ENCODE results near the gene CPSF3. TPM values are rescaled to one million over a fixed set of nuclear protein-coding genes. Genes with fewer than 3 reads are reported as not detected.

CPSF3 gene
- total and polyA plus RNA-seq, 2 of the 13 experiments (the other 11 are each of a cell fraction or from before 2014, with no cell fraction given), result 19.8 to 93.0 TPM

DNA sequence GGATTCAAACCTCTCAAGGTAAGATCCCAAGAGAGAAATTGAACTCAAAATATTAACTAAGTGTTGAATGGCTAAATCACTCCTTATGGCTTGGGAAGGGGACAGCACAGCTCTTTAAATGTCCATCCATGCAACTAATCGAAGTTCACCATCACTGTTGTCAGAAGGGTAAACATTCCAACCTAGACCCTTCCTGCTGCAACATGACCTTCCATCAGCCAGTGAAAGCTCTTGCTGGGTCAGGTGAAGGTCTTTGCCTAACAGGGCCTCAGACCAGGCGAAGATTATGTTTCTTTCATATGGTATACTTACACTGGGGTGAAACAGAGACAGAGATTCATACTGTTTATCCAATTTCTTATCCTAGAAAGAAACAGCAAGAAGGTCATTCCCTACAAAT lies 67.3 kb downstream of the CPSF3 start:
- Histone ChIP-seq H2AFZ (ENCODE audit: low read length) (no peak overlapping the region), H3K9me3 (ENCODE audit: low read length) (no peaks in the 10 kb centered on the region), H4K20me1 (ENCODE audit: insufficient read depth, low read length) (no peaks in the 10 kb centered on the region), H3K27ac (ENCODE audit: extremely low read length, insufficient read depth, low read length) (peak overlapping the region; percentile 39), H3K36me3 (replicated peaks in 1 of 2; ENCODE audit: control insufficient read depth in 1 of 2, insufficient read depth in 2 of 2, low read length in 2 of 2) (peaks cover 25 to 81% of the 10 kb centered on the region in 2 experiments), H3K9ac (ENCODE audit: insufficient read depth, low read depth, low read length) (no peak overlapping the region), H3K27me3 (ENCODE audit: control insufficient read depth in 1 of 2, insufficient read depth in 2 of 2, low read length in 2 of 2) (no peaks in the 10 kb centered on the region), H3K79me2 (ENCODE audit: insufficient read depth, low read length) (no peaks in the 10 kb centered on the region), H3K4me2 (ENCODE audit: low read depth, low read length) (no peak overlapping the region), H3K4me3 (replicated peaks in 1 of 3; ENCODE audit: insufficient read depth in 1 of 3, low read depth in 2 of 3, low read length in 3 of 3) (no peak overlapping the region), H3K4me1 (ENCODE audit: insufficient read depth, low read length) (peaks cover 21% of the 10 kb centered on the region)
- WGBS (ENCODE audit: low lambda C conversion rate), result 57% methylated on average over 2 of the region's 2 CpGs
- POLR2A ChIA-PET, result no interaction called here
- peak; percentile 93 for ATAC-seq
- CTCF ChIA-PET (ENCODE audit: low intra/inter-chr PET ratio, low total read pairs), result no interaction called here
- FAIRE-seq, result peak; percentile 88
- intact Hi-C loops (cut with micrococcal nuclease; ENCODE audit: unreplicated experiment), result loop anchor here (5.0 kb wide), 1 partner anchor 47 kb away; no protein-coding TSS in a partner anchor
- in situ Hi-C loops (cut with HindIII; ENCODE audit: extremely low pct_ligation_motif_present, low pct_unique_long_range_greater_than_20kb), result no loop called here
- BruUV-seq (replicated peaks), result no TSS peak
- DNase-seq (ENCODE audit: low spot score), result peak; percentile 60
- TF ChIP-seq EP300 (IDR thresholded peaks at IDR 0.05; ENCODE audit: low read depth in 2 of 2, low read length in 2 of 2) (peak in 1 of 2 experiments; percentile 27; a peak in 1 of 4 replicates), EP300 (CRISPR knock-in tag; IDR thresholded peaks at IDR 0.05; ENCODE audit: borderline replicate concordance) (no peak), CEBPG (CRISPR knock-in tag; IDR thresholded peaks at IDR 0.05) (peak; percentile 41; the same call in 1 of the 2 replicates), ZFX (CRISPR knock-in tag; IDR thresholded peaks at IDR 0.05; ENCODE audit: low read depth) (peak; percentile 53; the same call in 1 of the 2 replicates), THRA (CRISPR knock-in tag; IDR thresholded peaks at IDR 0.05; ENCODE audit: borderline replicate concordance) (peak; percentile 53; the same call in 1 of the 2 replicates), HES4 (CRISPR knock-in tag; IDR thresholded peaks at IDR 0.05; ENCODE audit: borderline replicate concordance) (no peak), ZNF317 (CRISPR knock-in tag; IDR thresholded peaks at IDR 0.05) (peak; percentile 89), HOXA3 (CRISPR knock-in tag; IDR thresholded peaks at IDR 0.05) (peak; percentile 28; the same call in 1 of the 2 replicates), SOX6 (IDR thresholded peaks at IDR 0.05) (no peak), SOX6 (CRISPR knock-in tag; IDR thresholded peaks at IDR 0.05) (peak; percentile 54), NR2F1 (CRISPR knock-in tag; IDR thresholded peaks at IDR 0.05) (peak; percentile 49 to 52; a peak in 2 of 4 replicates), PCBP2 (optimal IDR thresholded peaks at IDR 0.05; ENCODE audit: low read depth, low read length, poor library complexity, severe bottlenecking) (no peak), GFI1 (CRISPR knock-in tag; IDR thresholded peaks at IDR 0.05; ENCODE audit: borderline replicate concordance) (peak; percentile 45; the same call in 1 of the 2 replicates), RCOR2 (CRISPR knock-in tag; IDR thresholded peaks at IDR 0.05) (0 out of 2 replicates have a peak, but pooled peaks have one; percentile 44), SIN3B (IDR thresholded peaks at IDR 0.05; ENCODE audit: low read length) (no peak)
- TF ChIP-seq, protein P1, sequence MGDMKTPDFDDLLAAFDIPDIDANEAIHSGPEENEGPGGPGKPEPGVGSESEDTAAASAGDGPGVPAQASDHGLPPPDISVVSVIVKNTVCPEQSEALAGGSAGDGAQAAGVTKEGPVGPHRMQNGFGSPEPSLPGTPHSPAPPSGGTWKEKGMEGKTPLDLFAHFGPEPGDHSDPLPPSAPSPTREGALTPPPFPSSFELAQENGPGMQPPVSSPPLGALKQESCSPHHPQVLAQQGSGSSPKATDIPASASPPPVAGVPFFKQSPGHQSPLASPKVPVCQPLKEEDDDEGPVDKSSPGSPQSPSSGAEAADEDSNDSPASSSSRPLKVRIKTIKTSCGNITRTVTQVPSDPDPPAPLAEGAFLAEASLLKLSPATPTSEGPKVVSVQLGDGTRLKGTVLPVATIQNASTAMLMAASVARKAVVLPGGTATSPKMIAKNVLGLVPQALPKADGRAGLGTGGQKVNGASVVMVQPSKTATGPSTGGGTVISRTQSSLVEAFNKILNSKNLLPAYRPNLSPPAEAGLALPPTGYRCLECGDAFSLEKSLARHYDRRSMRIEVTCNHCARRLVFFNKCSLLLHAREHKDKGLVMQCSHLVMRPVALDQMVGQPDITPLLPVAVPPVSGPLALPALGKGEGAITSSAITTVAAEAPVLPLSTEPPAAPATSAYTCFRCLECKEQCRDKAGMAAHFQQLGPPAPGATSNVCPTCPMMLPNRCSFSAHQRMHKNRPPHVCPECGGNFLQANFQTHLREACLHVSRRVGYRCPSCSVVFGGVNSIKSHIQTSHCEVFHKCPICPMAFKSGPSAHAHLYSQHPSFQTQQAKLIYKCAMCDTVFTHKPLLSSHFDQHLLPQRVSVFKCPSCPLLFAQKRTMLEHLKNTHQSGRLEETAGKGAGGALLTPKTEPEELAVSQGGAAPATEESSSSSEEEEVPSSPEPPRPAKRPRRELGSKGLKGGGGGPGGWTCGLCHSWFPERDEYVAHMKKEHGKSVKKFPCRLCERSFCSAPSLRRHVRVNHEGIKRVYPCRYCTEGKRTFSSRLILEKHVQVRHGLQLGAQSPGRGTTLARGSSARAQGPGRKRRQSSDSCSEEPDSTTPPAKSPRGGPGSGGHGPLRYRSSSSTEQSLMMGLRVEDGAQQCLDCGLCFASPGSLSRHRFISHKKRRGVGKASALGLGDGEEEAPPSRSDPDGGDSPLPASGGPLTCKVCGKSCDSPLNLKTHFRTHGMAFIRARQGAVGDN (CRISPR knock-in tag; IDR thresholded peaks at IDR 0.05), result no peak
- TF ChIP-seq, protein P2, sequence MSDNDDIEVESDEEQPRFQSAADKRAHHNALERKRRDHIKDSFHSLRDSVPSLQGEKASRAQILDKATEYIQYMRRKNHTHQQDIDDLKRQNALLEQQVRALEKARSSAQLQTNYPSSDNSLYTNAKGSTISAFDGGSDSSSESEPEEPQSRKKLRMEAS (IDR thresholded peaks at IDR 0.05), result peak; percentile 24; the same call in 1 of the 2 replicates
